K562 (cell line): Measurements from ENCODE around the gene LIX1L. TPM values are rescaled to one million over a fixed set of nuclear protein-coding genes. Genes with fewer than 3 reads are reported as not detected.

Experiments
- CBFB ChIP-seq: sonication (generic); formaldehyde crosslinking; IDR thresholded peaks from 2 replicates; pipeline ENCODE4 v1.4.0; 2020; ENCODE audit warnings: mild to moderate bottlenecking, missing genetic modification reagents
- DACH1 ChIP-seq: fragments of 450-650 bp; IDR thresholded peaks from 2 replicates; pipeline ENCODE4 v1.6.1; 2018; ENCODE audit not compliant: partially characterized antibody
- EHMT2 ChIP-seq: fragments of 450-650 bp; IDR thresholded peaks from 2 replicates; pipeline ENCODE4 v1.6.1; 2018; ENCODE audit warnings: antibody characterized with exemption
- ETV1 ChIP-seq: fragments of 450-650 bp; conservative IDR thresholded peaks from 2 replicates; pipeline ENCODE4 v1.6.1; 2016; ENCODE audit warnings: missing genetic modification characterization, control low read depth, low read depth, missing compliant biosample characterization
- MYNN ChIP-seq, 2 experiments: sonication (generic); formaldehyde crosslinking in 1 of 2; IDR thresholded peaks; 2 replicates each; pipeline versions ENCODE4 v1.5.0 to v1.6.1; 2016 to 2020; ENCODE audit warnings: antibody characterized with exemption in 1 of 2, missing genetic modification reagents in 1 of 2
- NFE2L1 ChIP-seq: fragments of 450-650 bp; IDR thresholded peaks from 2 replicates; pipeline ENCODE4 v1.6.1; 2016; ENCODE audit warnings: missing genetic modification characterization, low read depth, mild to moderate bottlenecking, missing compliant biosample characterization, moderate library complexity, borderline replicate concordance
- NR3C1 ChIP-seq: sonication (generic); formaldehyde crosslinking; IDR thresholded peaks from 2 replicates; pipeline ENCODE4 v1.8.1; 2022; ENCODE audit warnings: missing genetic modification reagents
- PHB ChIP-seq: fragments of 250-450 bp; sonication (Bioruptor Pico); IDR thresholded peaks from 2 replicates; pipeline ENCODE4 v1.5.0; 2021
- PTBP1 ChIP-seq: fragments of 200-400 bp; formaldehyde crosslinking; IDR thresholded peaks from 2 replicates; pipeline ENCODE4 v1.6.1; 2017; ENCODE audit warnings: low read depth, low read length
- RBBP5 ChIP-seq: fragments of 200-600 bp; sonication (generic); IDR thresholded peaks from 2 replicates; pipeline ENCODE4 v1.6.1; 2012; ENCODE audit warnings: borderline replicate concordance, mild to moderate bottlenecking, low read length, control low read depth, inconsistent platforms; ENCODE audit not compliant: insufficient read depth, poor library complexity, severe bottlenecking
- RBM15 ChIP-seq: fragments of 200-400 bp; formaldehyde crosslinking; IDR thresholded peaks from 2 replicates; pipeline ENCODE4 v1.6.1; 2018; ENCODE audit warnings: mild to moderate bottlenecking, low read length, moderate library complexity; ENCODE audit not compliant: insufficient read depth
- RBM25 ChIP-seq: fragments of 200-400 bp; formaldehyde crosslinking; IDR thresholded peaks from 2 replicates; pipeline ENCODE4 v1.6.1; 2018; ENCODE audit warnings: low read length, low read depth, moderate library complexity; ENCODE audit not compliant: severe bottlenecking
- SMC3 ChIP-seq: conservative IDR thresholded peaks from 2 replicates; pipeline ENCODE4 v1.6.1; 2011; ENCODE audit warnings: low read depth, low read length, improper control_type of control experiment; ENCODE audit not compliant: insufficient read depth
- ZBED1 ChIP-seq: IDR thresholded peaks from 2 replicates; pipeline ENCODE4 v1.6.1; 2014
- ZNF23 ChIP-seq: fragments of 250-450 bp; sonication (Bioruptor Pico); IDR thresholded peaks from 2 replicates; pipeline ENCODE4 v1.4.0; 2020; ENCODE audit warnings: mild to moderate bottlenecking
- ZNF263 ChIP-seq: sonication (generic); formaldehyde crosslinking; IDR thresholded peaks from 2 replicates; pipeline ENCODE4 v1.8.0; 2022; ENCODE audit warnings: mild to moderate bottlenecking, missing genetic modification reagents, borderline replicate concordance
- ZNF311 ChIP-seq: fragments of 250-450 bp; sonication (Bioruptor Pico); IDR thresholded peaks from 2 replicates; pipeline ENCODE4 v1.4.0; 2020; ENCODE audit warnings: mild to moderate bottlenecking, moderate library complexity
- ZNF347 ChIP-seq: fragments of 450-650 bp; formaldehyde crosslinking; IDR thresholded peaks from 2 replicates; pipeline ENCODE4 v1.4.0; 2020; ENCODE audit warnings: low read depth, mild to moderate bottlenecking, moderate library complexity
- ZNF707 ChIP-seq: fragments of 250-450 bp; sonication (Bioruptor Pico); conservative IDR thresholded peaks from 2 replicates; pipeline ENCODE4 v1.8.0; 2022; ENCODE audit warnings: inconsistent platforms, mild to moderate bottlenecking, moderate library complexity
- ZSCAN32 ChIP-seq: fragments of 450-650 bp; formaldehyde crosslinking; IDR thresholded peaks from 2 replicates; pipeline ENCODE4 v1.4.0; 2020; ENCODE audit warnings: mild to moderate bottlenecking, moderate library complexity
- polyA plus RNA-seq, 8 experiments: library from polyadenylated mRNA; depleted of rRNA in 4 of 8; stranded (reverse) in 5 of 8; unstranded in 3 of 8; fragments of >200 nt; fragmentation: Nextera tagmentation in 2 of 8; fragmentation: Illumina TruSeq in 1 of 8; extraction: Ambion mirVana in 2 of 8; extraction: Trizol in 1 of 8; gene quantifications; 2 replicates each; pipeline versions ENCODE4 v1.2.1 to v1.2.3, GENCODE V29; 2011 to 2014; ENCODE audit warnings: inconsistent platforms in 1 of 8, missing spikeins in 1 of 8
- total RNA-seq, 7 experiments: library from RNA; depleted of rRNA in 6 of 7; stranded (reverse); fragments of >200 nt in 6 of 7; fragmentation: Illumina TruSeq in 2 of 7; extraction: Trizol in 2 of 7; gene quantifications; 2 replicates each; pipeline versions ENCODE4 v1.2.1 to v1.2.3, GENCODE V29; 2011 to 2021; ENCODE audit warnings: low replicate concordance in 1 of 7
- TF ChIP-seq, protein P1 (sequence below): fragments of 250-450 bp; sonication (Bioruptor Pico); IDR thresholded peaks from 2 replicates; pipeline ENCODE4 v1.5.1; 2021; ENCODE audit warnings: mild to moderate bottlenecking
- TF ChIP-seq, protein P2 (sequence below): sonication (generic); formaldehyde crosslinking; IDR thresholded peaks from 2 replicates; pipeline ENCODE4 v1.8.1; 2023; ENCODE audit warnings: mild to moderate bottlenecking, missing genetic modification reagents, moderate library complexity
- TF ChIP-seq, protein P3 (sequence below): fragments of 250-450 bp; sonication (Bioruptor Pico); IDR thresholded peaks from 2 replicates; pipeline ENCODE4 v1.5.0; 2020; ENCODE audit warnings: mild to moderate bottlenecking

LIX1L gene
- total and polyA plus RNA-seq, 9 of the 15 experiments (the other 6 are each of a cell fraction or from before 2014, with no cell fraction given) = 4.6 to 26.5 (median 12.5) TPM

DNA sequence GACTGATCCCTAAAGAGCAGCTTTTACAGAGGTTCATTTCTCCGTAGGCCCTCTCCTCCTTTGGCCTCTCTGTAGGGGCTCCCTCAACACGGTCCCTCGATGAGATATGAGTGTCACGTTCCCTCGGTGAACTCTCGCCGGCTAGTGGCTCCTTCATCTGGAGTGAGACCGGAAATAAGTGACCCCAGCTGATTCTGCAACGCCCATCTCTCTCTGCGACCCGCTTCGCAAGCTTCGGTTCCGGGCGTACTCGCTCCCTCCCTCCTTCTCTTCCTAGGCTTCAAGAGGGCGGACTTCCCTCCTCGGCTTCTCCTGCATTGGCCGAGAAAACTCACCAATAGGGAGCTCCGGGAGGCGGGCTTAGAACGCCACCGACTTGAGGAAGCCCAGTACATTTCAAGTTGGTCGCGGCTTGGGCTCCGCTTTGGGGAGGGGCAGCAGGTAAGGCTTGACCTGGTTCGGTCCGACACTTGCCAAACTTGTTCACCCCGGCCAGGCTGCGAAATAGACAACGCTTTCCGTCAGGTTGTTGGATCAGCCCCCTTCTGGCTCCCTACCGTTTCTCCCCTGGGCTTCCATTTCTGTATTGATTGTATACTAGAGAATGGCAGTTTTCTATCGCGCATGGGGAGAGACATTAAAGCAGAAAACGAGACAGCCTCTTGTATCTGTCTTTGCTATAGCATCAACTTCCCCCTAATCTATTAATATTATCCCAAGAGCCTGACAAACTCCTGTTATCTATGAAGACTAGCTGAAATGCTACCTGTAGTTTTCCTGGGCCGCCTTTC, 6.7 kb upstream of the LIX1L start, which contains the start of the genes ANKRD34A and POLR3GL (continued):
- TF ChIP-seq, protein P1, sequence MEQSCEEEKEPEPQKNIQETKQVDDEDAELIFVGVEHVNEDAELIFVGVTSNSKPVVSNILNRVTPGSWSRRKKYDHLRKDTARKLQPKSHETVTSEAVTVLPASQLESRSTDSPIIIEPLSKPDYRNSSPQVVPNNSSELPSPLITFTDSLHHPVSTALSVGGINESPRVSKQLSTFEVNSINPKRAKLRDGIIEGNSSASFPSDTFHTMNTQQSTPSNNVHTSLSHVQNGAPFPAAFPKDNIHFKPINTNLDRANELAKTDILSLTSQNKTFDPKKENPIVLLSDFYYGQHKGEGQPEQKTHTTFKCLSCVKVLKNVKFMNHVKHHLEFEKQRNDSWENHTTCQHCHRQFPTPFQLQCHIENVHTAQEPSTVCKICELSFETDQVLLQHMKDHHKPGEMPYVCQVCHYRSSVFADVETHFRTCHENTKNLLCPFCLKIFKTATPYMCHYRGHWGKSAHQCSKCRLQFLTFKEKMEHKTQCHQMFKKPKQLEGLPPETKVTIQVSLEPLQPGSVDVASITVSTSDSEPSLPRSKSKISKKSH (CRISPR knock-in tag) = no peak
- TF ChIP-seq SMC3 = no peak
- no peak for TF ChIP-seq RBM15
- TF ChIP-seq, protein P2, sequence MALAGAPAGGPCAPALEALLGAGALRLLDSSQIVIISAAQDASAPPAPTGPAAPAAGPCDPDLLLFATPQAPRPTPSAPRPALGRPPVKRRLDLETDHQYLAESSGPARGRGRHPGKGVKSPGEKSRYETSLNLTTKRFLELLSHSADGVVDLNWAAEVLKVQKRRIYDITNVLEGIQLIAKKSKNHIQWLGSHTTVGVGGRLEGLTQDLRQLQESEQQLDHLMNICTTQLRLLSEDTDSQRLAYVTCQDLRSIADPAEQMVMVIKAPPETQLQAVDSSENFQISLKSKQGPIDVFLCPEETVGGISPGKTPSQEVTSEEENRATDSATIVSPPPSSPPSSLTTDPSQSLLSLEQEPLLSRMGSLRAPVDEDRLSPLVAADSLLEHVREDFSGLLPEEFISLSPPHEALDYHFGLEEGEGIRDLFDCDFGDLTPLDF (CRISPR knock-in tag) = no peak; the same call in 1 of the 2 replicates
- TF ChIP-seq MYNN (IDR thresholded peaks at IDR 0.05) = no peak
- no peak for TF ChIP-seq MYNN (CRISPR knock-in tag; IDR thresholded peaks at IDR 0.05)
- TF ChIP-seq CBFB (CRISPR knock-in tag) = no peak
- no peak for TF ChIP-seq ZNF23 (CRISPR knock-in tag)
- TF ChIP-seq PHB = no peak
- no peak for TF ChIP-seq ZNF347
- peak; percentile 91 for TF ChIP-seq ETV1 (tag)
- TF ChIP-seq ZNF311 (CRISPR knock-in tag) = no peak
- TF ChIP-seq DACH1 = peak; percentile 77
- TF ChIP-seq PTBP1 = no peak
- TF ChIP-seq EHMT2 = no peak
- peak; percentile 48 for TF ChIP-seq RBBP5
- TF ChIP-seq NFE2L1 = no peak
- TF ChIP-seq, protein P3, sequence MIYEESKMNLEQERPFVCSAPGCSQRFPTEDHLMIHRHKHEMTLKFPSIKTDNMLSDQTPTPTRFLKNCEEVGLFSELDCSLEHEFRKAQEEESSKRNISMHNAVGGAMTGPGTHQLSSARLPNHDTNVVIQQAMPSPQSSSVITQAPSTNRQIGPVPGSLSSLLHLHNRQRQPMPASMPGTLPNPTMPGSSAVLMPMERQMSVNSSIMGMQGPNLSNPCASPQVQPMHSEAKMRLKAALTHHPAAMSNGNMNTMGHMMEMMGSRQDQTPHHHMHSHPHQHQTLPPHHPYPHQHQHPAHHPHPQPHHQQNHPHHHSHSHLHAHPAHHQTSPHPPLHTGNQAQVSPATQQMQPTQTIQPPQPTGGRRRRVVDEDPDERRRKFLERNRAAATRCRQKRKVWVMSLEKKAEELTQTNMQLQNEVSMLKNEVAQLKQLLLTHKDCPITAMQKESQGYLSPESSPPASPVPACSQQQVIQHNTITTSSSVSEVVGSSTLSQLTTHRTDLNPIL (CRISPR knock-in tag) = no peak
- TF ChIP-seq ZNF707 = no peak
- no peak; the same call in 1 of the 2 replicates for TF ChIP-seq ZSCAN32 (CRISPR knock-in tag)
- 0 out of 2 replicates have a peak, but pooled peaks have one; percentile 49 for TF ChIP-seq ZBED1
- TF ChIP-seq ZNF263 (CRISPR knock-in tag) = no peak; the same call in 1 of the 2 replicates
- TF ChIP-seq NR3C1 (CRISPR knock-in tag) = no peak
- peak; percentile 39 for TF ChIP-seq RBM25
